H9 (cell line): ENCODE measurements around the gene DLG2. TPM values are rescaled to one million over a fixed set of nuclear protein-coding genes. Genes with fewer than 3 reads are reported as not detected.

Experiments used
- DNase-seq: peaks from one replicate; pipeline ENCODE4 v3.0.0-alpha.2; 2017
- H2AFZ ChIP-seq: one replicate; pipeline ENCODE4 v1.6.1; 2013; ENCODE audit warnings: mild to moderate bottlenecking, low read length, control low read depth, moderate library complexity
- H2AK5ac ChIP-seq: 2 replicates; pipeline ENCODE4 v1.6.1; 2013; ENCODE audit warnings: low read length, control low read depth, mixed read lengths; ENCODE audit not compliant: insufficient read length
- H2BK120ac ChIP-seq: one replicate; pipeline ENCODE4 v1.6.1; 2013; ENCODE audit warnings: low read depth, mild to moderate bottlenecking, low read length, control low read depth, inconsistent platforms; ENCODE audit not compliant: poor library complexity, severe bottlenecking
- H2BK12ac ChIP-seq: 2 replicates; pipeline ENCODE4 v1.6.1; 2013; ENCODE audit warnings: low read length, control low read depth, mixed read lengths, low read depth; ENCODE audit not compliant: insufficient read length
- H2BK15ac ChIP-seq: 2 replicates; pipeline ENCODE4 v1.6.1; 2013; ENCODE audit warnings: low read depth, low read length, control low read depth
- H2BK20ac ChIP-seq: one replicate; pipeline ENCODE4 v1.6.1; 2013; ENCODE audit warnings: low read depth, mild to moderate bottlenecking, low read length, control low read depth, inconsistent platforms; ENCODE audit not compliant: poor library complexity, severe bottlenecking
- H2BK5ac ChIP-seq: 2 replicates; pipeline ENCODE4 v1.6.1; 2013; ENCODE audit warnings: low read length, control low read depth, mixed read lengths; ENCODE audit not compliant: insufficient read length
- H3K14ac ChIP-seq: 2 replicates; pipeline ENCODE4 v1.6.1; 2013; ENCODE audit warnings: low read length, control low read depth; ENCODE audit not compliant: insufficient read depth
- H3K18ac ChIP-seq: 2 replicates; pipeline ENCODE4 v1.6.1; 2013; ENCODE audit warnings: low read depth, mild to moderate bottlenecking, mixed read lengths, low read length, control low read depth; ENCODE audit not compliant: insufficient read length
- H3K23ac ChIP-seq: 2 replicates; pipeline ENCODE4 v1.6.1; 2013; ENCODE audit warnings: low read length, control low read depth, mixed read lengths, low read depth; ENCODE audit not compliant: insufficient read length
- H3K23me2 ChIP-seq: 2 replicates; pipeline ENCODE4 v1.6.1; 2013; ENCODE audit warnings: low read depth, mild to moderate bottlenecking, mixed read lengths, low read length, control low read depth; ENCODE audit not compliant: insufficient read length, poor library complexity, severe bottlenecking
- H3K27ac ChIP-seq: 2 replicates; pipeline ENCODE4 v1.5.1; 2013; ENCODE audit warnings: low read length, control low read depth, mixed read lengths, low read depth; ENCODE audit not compliant: insufficient read length
- H3K27me3 ChIP-seq: 2 replicates; pipeline ENCODE4 v1.6.1; 2013; ENCODE audit warnings: low read length, control low read depth, inconsistent platforms; ENCODE audit not compliant: insufficient read depth
- H3K4ac ChIP-seq: 2 replicates; pipeline ENCODE4 v1.6.1; 2013; ENCODE audit warnings: low read depth, mild to moderate bottlenecking, control low read depth, inconsistent platforms, low read length, moderate library complexity
- H3K4me1 ChIP-seq: 2 replicates; pipeline ENCODE4 v1.6.1; 2013; ENCODE audit warnings: low read length, control low read depth, inconsistent platforms; ENCODE audit not compliant: insufficient read depth
- H3K4me2 ChIP-seq: 2 replicates; pipeline ENCODE4 v1.6.1; 2013; ENCODE audit warnings: low read length, control low read depth, mixed read lengths; ENCODE audit not compliant: insufficient read length, insufficient read depth
- H3K56ac ChIP-seq: 2 replicates; pipeline ENCODE4 v1.6.1; 2013; ENCODE audit warnings: low read depth, mild to moderate bottlenecking, mixed read lengths, low read length, control low read depth; ENCODE audit not compliant: insufficient read length
- H3K79me1 ChIP-seq: 2 replicates; pipeline ENCODE4 v1.6.1; 2013; ENCODE audit warnings: low read depth, mild to moderate bottlenecking, moderate library complexity, low read length, control low read depth, inconsistent platforms; ENCODE audit not compliant: insufficient read depth, poor library complexity, severe bottlenecking
- H3K79me2 ChIP-seq: 2 replicates; pipeline ENCODE4 v1.6.1; 2013; ENCODE audit warnings: low read length, control low read depth, inconsistent platforms; ENCODE audit not compliant: insufficient read depth
- H3K9ac ChIP-seq: 2 replicates; pipeline ENCODE4 v1.6.1; 2013; ENCODE audit warnings: low read length, control low read depth, mixed read lengths; ENCODE audit not compliant: insufficient read length; ENCODE audit errors: extremely low read depth
- H3K9me3 ChIP-seq: one replicate; pipeline ENCODE4 v1.6.1; 2013; ENCODE audit warnings: low read depth, low read length, inconsistent platforms; ENCODE audit not compliant: control insufficient read depth
- H3T11ph ChIP-seq: one replicate; pipeline ENCODE4 v1.6.1; 2013; ENCODE audit warnings: mild to moderate bottlenecking, low read length, control low read depth, inconsistent platforms
- H4K20me1 ChIP-seq: one replicate; pipeline ENCODE4 v1.6.1; 2013; ENCODE audit not compliant: control insufficient read depth, insufficient read length, insufficient read depth
- H4K5ac ChIP-seq: 2 replicates; pipeline ENCODE4 v1.6.1; 2013; ENCODE audit warnings: low read depth, mild to moderate bottlenecking, mixed read lengths, low read length, control low read depth; ENCODE audit not compliant: insufficient read length
- H4K8ac ChIP-seq: replicated peaks from 2 replicates; pipeline ENCODE4 v1.6.1; 2013; ENCODE audit warnings: low read length, control low read depth, mixed read lengths, low read depth; ENCODE audit not compliant: insufficient read length
- H4K91ac ChIP-seq: 2 replicates; pipeline ENCODE4 v1.6.1; 2013; ENCODE audit warnings: low read depth, mild to moderate bottlenecking, moderate library complexity, mixed read lengths, low read length, control low read depth; ENCODE audit not compliant: insufficient read length
- H3K27ac Mint-ChIP-seq, 3 experiments: 2 replicates in 2 of 3; 3 replicates in 1 of 3; pipeline ENCODE4 v1.8.0; 2020 to 2021; ENCODE audit warnings: mixed read lengths in 3 of 3, mild to moderate bottlenecking in 1 of 3, moderate library complexity in 1 of 3
- H3K27me3 Mint-ChIP-seq: 2 replicates; pipeline ENCODE4 v1.8.0; 2021; ENCODE audit warnings: low read depth, mild to moderate bottlenecking, moderate library complexity, mixed read lengths
- H3K36me3 Mint-ChIP-seq, 3 experiments: 2 replicates in 2 of 3; 3 replicates in 1 of 3; pipeline ENCODE4 v1.8.0; 2020 to 2021; ENCODE audit warnings: low read depth in 3 of 3, mixed read lengths in 3 of 3; ENCODE audit not compliant: insufficient read depth in 1 of 3
- H3K4me1 Mint-ChIP-seq, 2 experiments: 2 replicates each; pipeline ENCODE4 v1.8.0; 2020; ENCODE audit warnings: mixed read lengths in 2 of 2
- H3K4me3 Mint-ChIP-seq, 2 experiments: 2 replicates in 1 of 2; 3 replicates in 1 of 2; pipeline ENCODE4 v1.8.0; 2020 to 2021; ENCODE audit warnings: mild to moderate bottlenecking in 2 of 2, mixed read lengths in 2 of 2, moderate library complexity in 1 of 2
- H3K9me3 Mint-ChIP-seq, 2 experiments: 2 replicates in 1 of 2; 3 replicates in 1 of 2; pipeline ENCODE4 v1.8.0; 2020; ENCODE audit warnings: mild to moderate bottlenecking in 2 of 2, mixed read lengths in 2 of 2, moderate library complexity in 1 of 2
- total RNA-seq: library from RNA; stranded (reverse); gene quantifications from 2 replicates; pipeline ENCODE4 v1.2.1, GENCODE V29; 2021
- TF ChIP-seq, protein P1 (sequence below): fragments of 200-600 bp; sonication (generic); conservative IDR thresholded peaks from 3 replicates; pipeline ENCODE4 v1.8.0; 2021; ENCODE audit warnings: antibody characterized with exemption, mild to moderate bottlenecking

The DLG2 gene
- total RNA-seq, 1 experiment from 2014 or later, result 8.0 TPM

GRCh38 chr11:85526564-85526963 is 100.6 kb downstream of the DLG2 start:
- Histone ChIP-seq H3K9me3 (peaks cover 19% of the 10 kb centered on the region), H4K20me1 (no peaks in the 10 kb centered on the region), H2AFZ (no peak overlapping the region), H3K27ac (no peak overlapping the region), H4K8ac (no peak overlapping the region), H2BK12ac (no peak overlapping the region), H2BK15ac (no peak overlapping the region), H4K5ac (no peak overlapping the region), H3K14ac (no peak overlapping the region), H3K79me2 (no peaks in the 10 kb centered on the region), H3K79me1 (no peaks in the 10 kb centered on the region), H3K4me2 (peak overlapping the region; percentile 17), H2AK5ac (no peak overlapping the region), H4K91ac (no peak overlapping the region), H2BK20ac (no peak overlapping the region), H2BK120ac (no peak overlapping the region), H3K4ac (no peak overlapping the region), H3K27me3 (no peaks in the 10 kb centered on the region), H3K4me1 (peaks cover 9% of the 10 kb centered on the region; the same call in 1 of the 2 replicates), H3K56ac (no peak overlapping the region), H3T11ph (no peak overlapping the region), H2BK5ac (no peak overlapping the region), H3K23me2 (no peaks in the 10 kb centered on the region), H3K23ac (no peak overlapping the region), H3K9ac (no peak overlapping the region), H3K18ac (no peak overlapping the region)
- DNase-seq, result no peak
- peak overlapping the region; percentile 92 to 98 (median 94); a peak in 6 of 7 replicates for H3K27ac Mint-ChIP-seq
- no peak overlapping the region; a peak in 1 of 5 replicates for H3K4me3 Mint-ChIP-seq
- peaks cover 39 to 42% of the 10 kb centered on the region in 2 experiments for H3K9me3 Mint-ChIP-seq
- peaks cover 42 to 58% (median 45%) of the 10 kb centered on the region in 3 experiments for H3K36me3 Mint-ChIP-seq
- peaks cover 30 to 39% of the 10 kb centered on the region in 2 experiments for H3K4me1 Mint-ChIP-seq
- no peaks in the 10 kb centered on the region; the same call in 1 of the 2 replicates for H3K27me3 Mint-ChIP-seq
- TF ChIP-seq, protein P1, sequence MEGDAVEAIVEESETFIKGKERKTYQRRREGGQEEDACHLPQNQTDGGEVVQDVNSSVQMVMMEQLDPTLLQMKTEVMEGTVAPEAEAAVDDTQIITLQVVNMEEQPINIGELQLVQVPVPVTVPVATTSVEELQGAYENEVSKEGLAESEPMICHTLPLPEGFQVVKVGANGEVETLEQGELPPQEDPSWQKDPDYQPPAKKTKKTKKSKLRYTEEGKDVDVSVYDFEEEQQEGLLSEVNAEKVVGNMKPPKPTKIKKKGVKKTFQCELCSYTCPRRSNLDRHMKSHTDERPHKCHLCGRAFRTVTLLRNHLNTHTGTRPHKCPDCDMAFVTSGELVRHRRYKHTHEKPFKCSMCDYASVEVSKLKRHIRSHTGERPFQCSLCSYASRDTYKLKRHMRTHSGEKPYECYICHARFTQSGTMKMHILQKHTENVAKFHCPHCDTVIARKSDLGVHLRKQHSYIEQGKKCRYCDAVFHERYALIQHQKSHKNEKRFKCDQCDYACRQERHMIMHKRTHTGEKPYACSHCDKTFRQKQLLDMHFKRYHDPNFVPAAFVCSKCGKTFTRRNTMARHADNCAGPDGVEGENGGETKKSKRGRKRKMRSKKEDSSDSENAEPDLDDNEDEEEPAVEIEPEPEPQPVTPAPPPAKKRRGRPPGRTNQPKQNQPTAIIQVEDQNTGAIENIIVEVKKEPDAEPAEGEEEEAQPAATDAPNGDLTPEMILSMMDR, result no peak
